ENCODE measurements around the gene HAUS8. TPM values are rescaled to one million over a fixed set of nuclear protein-coding genes. Genes with fewer than 3 reads are reported as not detected.
A peak's percentile ranks its signal among the peaks of the same experiment; 100 is the strongest.

HAUS8 gene
- total RNA-seq, 1 experiment from 2014 or later, result 30.8 TPM

GRCh38 chr19:17078920-17079709 lies 3.9 kb upstream of the HAUS8 start:
- Histone ChIP-seq H3K9me2 (ENCODE audit: insufficient read depth) (no peaks in the 10 kb centered on the region), H3K4me2 (peak overlapping the region; percentile 84), H3K27me3 (ENCODE audit: insufficient read depth, low read depth) (no peaks in the 10 kb centered on the region), H3K27ac (peak overlapping the region; percentile 82), H2AFZ (peak overlapping the region; percentile 61; the same call in 1 of the 2 replicates), H3K79me2 (ENCODE audit: low read depth) (peaks cover 92% of the 10 kb centered on the region), H3K4me3 (peak overlapping the region; percentile 53; the same call in 1 of the 2 replicates), H3F3A (ENCODE audit: insufficient read depth, low read depth) (peaks cover 34% of the 10 kb centered on the region), H3K9me3 (ENCODE audit: insufficient read depth, low read depth) (no peaks in the 10 kb centered on the region), H3K4me1 (replicated peaks; ENCODE audit: insufficient read depth) (peaks cover 40% of the 10 kb centered on the region), H4K20me1 (ENCODE audit: insufficient read depth) (peaks cover 39% of the 10 kb centered on the region), H3K36me3 (ENCODE audit: low read depth) (no peaks in the 10 kb centered on the region)
- intact Hi-C loops (cut with micrococcal nuclease; ENCODE audit: unreplicated experiment), result loop anchor here (5.0 kb wide), 2 partner anchors 148 to 388 kb away; partner anchors contain the start of gene OCEL1
- ChIA-PET POLR2A (ENCODE audit: unreplicated experiment) (interaction anchor here (0.5 kb wide), 1 partner anchor 509 kb away, joined by 3 read pairs; no protein-coding TSS in a partner anchor), CTCF (interaction anchor here (0.6 kb wide), 1 partner anchor 142 kb away, joined by 20 read pairs; no protein-coding TSS in a partner anchor)
- BruUV-seq (replicated peaks), result no TSS peak
- TF ChIP-seq EZH2 (IDR thresholded peaks at IDR 0.05; ENCODE audit: low read depth), result no peak
- TF ChIP-seq, protein P1, sequence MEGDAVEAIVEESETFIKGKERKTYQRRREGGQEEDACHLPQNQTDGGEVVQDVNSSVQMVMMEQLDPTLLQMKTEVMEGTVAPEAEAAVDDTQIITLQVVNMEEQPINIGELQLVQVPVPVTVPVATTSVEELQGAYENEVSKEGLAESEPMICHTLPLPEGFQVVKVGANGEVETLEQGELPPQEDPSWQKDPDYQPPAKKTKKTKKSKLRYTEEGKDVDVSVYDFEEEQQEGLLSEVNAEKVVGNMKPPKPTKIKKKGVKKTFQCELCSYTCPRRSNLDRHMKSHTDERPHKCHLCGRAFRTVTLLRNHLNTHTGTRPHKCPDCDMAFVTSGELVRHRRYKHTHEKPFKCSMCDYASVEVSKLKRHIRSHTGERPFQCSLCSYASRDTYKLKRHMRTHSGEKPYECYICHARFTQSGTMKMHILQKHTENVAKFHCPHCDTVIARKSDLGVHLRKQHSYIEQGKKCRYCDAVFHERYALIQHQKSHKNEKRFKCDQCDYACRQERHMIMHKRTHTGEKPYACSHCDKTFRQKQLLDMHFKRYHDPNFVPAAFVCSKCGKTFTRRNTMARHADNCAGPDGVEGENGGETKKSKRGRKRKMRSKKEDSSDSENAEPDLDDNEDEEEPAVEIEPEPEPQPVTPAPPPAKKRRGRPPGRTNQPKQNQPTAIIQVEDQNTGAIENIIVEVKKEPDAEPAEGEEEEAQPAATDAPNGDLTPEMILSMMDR (conservative IDR thresholded peaks at IDR 0.05), result no peak
- no peak for DNase-seq

DNA sequence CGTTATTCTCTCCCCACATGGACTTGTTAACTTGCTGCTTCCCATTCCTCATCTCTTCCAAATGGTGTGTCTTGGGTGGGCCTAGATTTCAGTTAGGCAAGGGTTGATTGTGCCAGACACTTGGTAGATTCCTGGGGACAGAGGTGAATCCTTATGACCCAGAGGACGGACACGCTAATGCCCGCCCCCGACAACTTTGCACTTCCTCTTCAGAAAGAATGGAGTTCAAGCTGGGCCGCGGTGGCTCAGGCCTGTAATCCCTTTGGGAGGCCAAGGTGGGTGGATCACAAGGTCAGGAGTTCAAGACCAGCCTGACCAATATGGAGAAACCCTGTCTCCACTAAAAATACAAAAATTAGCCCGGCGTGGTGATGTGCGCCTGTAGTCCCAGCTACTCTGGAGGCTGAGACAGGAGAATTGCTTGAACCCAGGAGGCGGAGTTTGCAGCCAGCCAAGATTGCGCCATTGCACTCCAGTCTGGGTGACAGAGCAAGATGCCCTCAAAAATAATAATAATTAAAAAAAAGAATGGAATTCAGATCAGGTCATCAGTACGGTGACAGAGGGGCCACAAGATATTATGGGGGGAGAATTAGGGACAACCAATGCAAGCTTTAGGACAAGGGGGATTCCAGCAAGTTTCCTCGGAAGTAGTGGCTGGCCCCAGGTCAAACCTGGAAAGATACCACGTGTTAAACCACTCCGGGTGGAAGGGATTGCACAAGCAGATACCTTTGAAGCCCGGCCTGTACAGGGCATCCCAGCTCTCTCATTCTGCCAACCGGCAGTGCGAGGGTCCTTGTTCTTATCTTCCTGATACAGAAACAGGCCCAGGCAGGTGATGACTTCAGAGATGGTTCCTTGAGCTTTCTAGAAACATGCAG lies 3.0 kb upstream of the HAUS8 start:
- no peak for DNase-seq
- intact Hi-C loops (cut with micrococcal nuclease; ENCODE audit: unreplicated experiment), result loop anchor here (5.0 kb wide), 2 partner anchors 149 to 389 kb away; partner anchors contain the start of gene OCEL1
- ChIA-PET CTCF (interaction anchor here (0.6 kb wide), 1 partner anchor 141 kb away, joined by 20 read pairs; no protein-coding TSS in a partner anchor), POLR2A (ENCODE audit: unreplicated experiment) (interaction anchor here (0.5 kb wide), 1 partner anchor 510 kb away, joined by 3 read pairs; no protein-coding TSS in a partner anchor)
- Histone ChIP-seq H3K27me3 (ENCODE audit: insufficient read depth, low read depth) (no peaks in the 10 kb centered on the region), H3K9me3 (ENCODE audit: insufficient read depth, low read depth) (no peaks in the 10 kb centered on the region), H4K20me1 (ENCODE audit: insufficient read depth) (peaks cover 39% of the 10 kb centered on the region), H3K9me2 (ENCODE audit: insufficient read depth) (no peaks in the 10 kb centered on the region), H3F3A (ENCODE audit: insufficient read depth, low read depth) (peaks cover 35% of the 10 kb centered on the region), H3K4me1 (replicated peaks; ENCODE audit: insufficient read depth) (peaks cover 49% of the 10 kb centered on the region), H3K79me2 (ENCODE audit: low read depth) (peaks cover 92% of the 10 kb centered on the region), H3K4me3 (no peak overlapping the region), H3K27ac (peak overlapping the region; percentile 82; the same call in 1 of the 2 replicates), H2AFZ (no peak overlapping the region), H3K36me3 (ENCODE audit: low read depth) (no peaks in the 10 kb centered on the region), H3K4me2 (peak overlapping the region; percentile 84)
- BruUV-seq (replicated peaks), result no TSS peak
- TF ChIP-seq, protein P1 (conservative IDR thresholded peaks at IDR 0.05), result no peak

DNA sequence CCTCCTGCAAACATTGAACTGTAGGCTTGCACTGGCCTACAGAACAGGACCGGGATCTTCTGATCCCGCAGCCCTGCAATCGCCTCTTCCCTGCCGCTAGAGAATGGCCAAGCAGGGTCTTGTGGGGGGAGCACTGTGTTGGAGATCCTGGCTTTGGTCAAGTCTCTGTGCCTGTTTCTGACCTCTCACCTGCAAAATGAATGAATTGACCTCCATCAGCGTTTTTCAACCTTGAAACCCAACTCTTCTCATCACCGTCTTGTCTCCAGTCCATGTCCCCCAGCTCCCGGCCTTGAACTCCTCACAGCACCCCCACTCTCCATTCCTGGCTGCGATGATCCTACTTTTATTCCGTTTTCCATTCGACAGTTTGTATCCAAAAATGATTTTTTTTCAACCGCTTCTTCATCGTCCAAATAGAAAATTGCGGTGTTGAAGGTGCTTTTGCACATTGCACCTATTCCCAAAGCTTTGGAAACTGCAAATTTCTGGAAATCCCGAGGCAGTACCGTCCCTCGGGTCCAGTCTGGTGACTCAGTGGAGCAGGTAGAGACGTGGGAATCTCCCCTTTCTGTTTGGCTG lies 2.3 kb upstream of the HAUS8 start:
- ChIA-PET CTCF (no interaction called here), POLR2A (ENCODE audit: unreplicated experiment) (no interaction called here)
- no peaks in the 10 kb centered on the region for H3K9me3 ChIP-seq (ENCODE audit: insufficient read depth, low read depth)
- H3K27ac ChIP-seq, result no peak overlapping the region
- H3K4me2 ChIP-seq, result peak overlapping the region; percentile 86
- peaks cover 49% of the 10 kb centered on the region for H3K4me1 ChIP-seq (replicated peaks; ENCODE audit: insufficient read depth)
- no peaks in the 10 kb centered on the region; the same call in 1 of the 2 replicates for H3K36me3 ChIP-seq (ENCODE audit: low read depth)
- no peak overlapping the region for H2AFZ ChIP-seq
- intact Hi-C loops (cut with micrococcal nuclease; ENCODE audit: unreplicated experiment), result loop anchor here (5.0 kb wide), 2 partner anchors 150 to 390 kb away; partner anchors contain the start of gene OCEL1
- no peaks in the 10 kb centered on the region for H3K9me2 ChIP-seq (ENCODE audit: insufficient read depth)
- H3K79me2 ChIP-seq (ENCODE audit: low read depth), result peaks cover 91% of the 10 kb centered on the region
- no peak overlapping the region; the same call in 1 of the 2 replicates for H3K4me3 ChIP-seq
- H3K27me3 ChIP-seq (ENCODE audit: insufficient read depth, low read depth), result no peaks in the 10 kb centered on the region
- peaks cover 35% of the 10 kb centered on the region for H3F3A ChIP-seq (ENCODE audit: insufficient read depth, low read depth)
- TF ChIP-seq EZH2 (IDR thresholded peaks at IDR 0.05; ENCODE audit: low read depth), result no peak
- TF ChIP-seq, protein P1 (conservative IDR thresholded peaks at IDR 0.05), result no peak
- TSS peak; percentile 35 for BruUV-seq (replicated peaks)
- no peak for DNase-seq
- H4K20me1 ChIP-seq (ENCODE audit: insufficient read depth), result peaks cover 39% of the 10 kb centered on the region
